Prostate gland (tissue), 2 donors: ENCODE results near the gene EGLN2. TPM values are rescaled to one million over a fixed set of nuclear protein-coding genes. Genes with fewer than 3 reads are reported as not detected.

Source experiments
- DNase-seq: peaks from one replicate; pipeline ENCODE4 v3.0.0-alpha.2; 2019; ENCODE audit warnings: low spot score
- H3K27ac ChIP-seq, 2 donors: fragments of 200-600 bp; sonication (generic); 2 replicates each; pipeline ENCODE4 v1.5.1; 2017 to 2019
- H3K27me3 ChIP-seq: fragments of 200-600 bp; sonication (generic); replicated peaks from 2 replicates; pipeline ENCODE4 v1.5.1; 2019; ENCODE audit not compliant: insufficient read depth
- H3K36me3 ChIP-seq, 2 donors: fragments of 200-600 bp; sonication (generic); 1 replicate in 1 of 2; 2 replicates in 1 of 2; pipeline versions ENCODE4 v1.5.1 to v1.8.1; 2017 to 2019
- H3K4me1 ChIP-seq: fragments of 200-600 bp; sonication (generic); replicated peaks from 2 replicates; pipeline ENCODE4 v1.5.1; 2019
- H3K4me3 ChIP-seq, 2 donors: fragments of 200-600 bp; sonication (generic); 2 replicates each; pipeline ENCODE4 v1.5.1; 2017 to 2019
- H3K9me3 ChIP-seq: fragments of 200-600 bp; sonication (generic); 2 replicates; pipeline ENCODE4 v1.5.1; 2017
- CTCF ChIP-seq, 4 experiments: fragments of 200-600 bp in 2 of 4; fragments of 450-650 bp in 2 of 4; sonication (generic) in 2 of 4; IDR thresholded peaks; 1 replicate in 3 of 4; 2 replicates in 1 of 4; pipeline ENCODE4 v1.5.1; 2016 to 2019; ENCODE audit warnings: antibody characterized with exemption in 4 of 4, mild to moderate bottlenecking in 2 of 4, moderate library complexity in 2 of 4
- POLR2A ChIP-seq: fragments of 450-650 bp; IDR thresholded peaks from one replicate; pipeline ENCODE4 v1.6.1; 2016; ENCODE audit warnings: antibody characterized with exemption, mild to moderate bottlenecking
- POLR2AphosphoS5 ChIP-seq: sonication (generic); formaldehyde crosslinking; IDR thresholded peaks from one replicate; pipeline ENCODE4 v1.6.1; 2017; ENCODE audit warnings: antibody characterized with exemption
- WGBS: methylation state at CpG from one replicate; pipeline ENCODE4 v1.1.5; 2018; 5-methylcytosine and 5-hydroxymethylcytosine counted together
- intact Hi-C: fragments of 100-400 bp; cut with DNase I; formaldehyde crosslinking; loops from one replicate; pipeline ENCODE4 v1.14.2; 2022
- total RNA-seq, 2 donors: library from RNA; depleted of rRNA; stranded (reverse); fragments of >200 nt; gene quantifications; one replicate each; pipeline ENCODE4 v1.1.0, GENCODE V29; 2016

Gene EGLN2
- total RNA-seq, 2 donors from 2014 or later, result 62.6 to 213 TPM

DNA sequence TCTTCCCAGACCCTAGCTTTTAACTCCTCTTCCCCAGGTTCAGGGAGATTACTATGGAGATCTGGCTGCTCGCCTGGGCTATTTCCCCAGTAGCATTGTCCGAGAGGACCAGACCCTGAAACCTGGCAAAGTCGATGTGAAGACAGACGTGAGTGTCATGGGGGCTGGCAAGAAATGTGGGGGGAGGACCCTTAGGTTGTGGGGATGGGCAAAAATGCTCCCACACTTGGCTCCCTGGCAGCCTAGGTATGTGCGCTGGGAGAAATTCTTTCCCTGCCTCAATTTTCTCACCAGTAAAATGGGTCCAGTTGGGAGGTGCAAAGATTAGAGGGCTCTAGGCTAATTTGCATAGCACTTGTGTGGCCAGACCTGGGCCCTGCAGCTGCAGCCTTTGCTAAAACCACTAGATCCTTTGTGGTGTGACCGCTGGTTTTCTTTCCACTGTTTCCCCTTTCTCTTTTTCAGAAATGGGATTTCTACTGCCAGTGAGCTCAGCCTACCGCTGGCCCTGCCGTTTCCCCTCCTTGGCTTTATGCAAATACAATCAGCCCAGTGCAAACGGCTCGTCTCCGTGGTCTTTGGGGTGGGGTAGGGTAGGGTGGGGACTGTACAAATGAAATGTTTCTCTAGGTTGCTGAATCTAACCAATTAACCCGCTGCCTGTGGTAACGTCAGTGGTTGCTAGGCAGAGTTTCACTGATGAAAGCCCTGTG is 21.9 kb upstream of the EGLN2 start:
- H3K27ac ChIP-seq, result peak overlapping the region; percentile 96 to 98
- TF ChIP-seq POLR2AphosphoS5 (peak; percentile 34), POLR2A (no peak)
- no peaks in the 10 kb centered on the region for H3K9me3 ChIP-seq
- peak overlapping the region; percentile 74 to 79 for H3K4me3 ChIP-seq
- intact Hi-C loops, result no loop called here
- DNase-seq, result peak; percentile 90
- H3K4me1 ChIP-seq, result no peaks in the 10 kb centered on the region
- no peaks in the 10 kb centered on the region for H3K36me3 ChIP-seq
- H3K27me3 ChIP-seq, result no peaks in the 10 kb centered on the region
- 8% methylated on average over 13 of the region's 13 CpGs for WGBS

DNA sequence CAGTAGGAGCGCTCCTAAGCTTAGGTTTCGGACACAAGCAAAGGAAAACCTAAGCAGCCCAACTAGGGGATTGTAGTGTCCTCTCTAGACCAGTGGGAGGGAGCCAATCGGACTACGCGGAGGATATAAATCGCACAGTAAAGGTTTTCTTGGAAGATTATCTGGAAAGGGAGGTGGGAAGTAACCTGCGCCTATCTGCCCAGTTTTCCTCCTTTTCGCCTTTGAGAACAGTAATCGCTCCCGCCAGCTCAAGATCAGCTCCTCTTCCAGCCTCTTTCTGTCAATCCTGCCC is 21.4 kb upstream of the EGLN2 start:
- no peak for TF ChIP-seq POLR2AphosphoS5
- no peak for TF ChIP-seq POLR2A
- TF ChIP-seq CTCF (IDR thresholded peaks at IDR 0.05), result no peak
- H3K4me1 ChIP-seq, result no peaks in the 10 kb centered on the region
- H3K27me3 ChIP-seq, result no peaks in the 10 kb centered on the region
- peak overlapping the region; percentile 74 to 79 for H3K4me3 ChIP-seq
- H3K27ac ChIP-seq, result peak overlapping the region; percentile 96 to 98
- no peaks in the 10 kb centered on the region for H3K36me3 ChIP-seq
- no peaks in the 10 kb centered on the region for H3K9me3 ChIP-seq
- intact Hi-C loops, result no loop called here
- 1% methylated on average over 10 of the region's 10 CpGs for WGBS
- no peak for DNase-seq

DNA sequence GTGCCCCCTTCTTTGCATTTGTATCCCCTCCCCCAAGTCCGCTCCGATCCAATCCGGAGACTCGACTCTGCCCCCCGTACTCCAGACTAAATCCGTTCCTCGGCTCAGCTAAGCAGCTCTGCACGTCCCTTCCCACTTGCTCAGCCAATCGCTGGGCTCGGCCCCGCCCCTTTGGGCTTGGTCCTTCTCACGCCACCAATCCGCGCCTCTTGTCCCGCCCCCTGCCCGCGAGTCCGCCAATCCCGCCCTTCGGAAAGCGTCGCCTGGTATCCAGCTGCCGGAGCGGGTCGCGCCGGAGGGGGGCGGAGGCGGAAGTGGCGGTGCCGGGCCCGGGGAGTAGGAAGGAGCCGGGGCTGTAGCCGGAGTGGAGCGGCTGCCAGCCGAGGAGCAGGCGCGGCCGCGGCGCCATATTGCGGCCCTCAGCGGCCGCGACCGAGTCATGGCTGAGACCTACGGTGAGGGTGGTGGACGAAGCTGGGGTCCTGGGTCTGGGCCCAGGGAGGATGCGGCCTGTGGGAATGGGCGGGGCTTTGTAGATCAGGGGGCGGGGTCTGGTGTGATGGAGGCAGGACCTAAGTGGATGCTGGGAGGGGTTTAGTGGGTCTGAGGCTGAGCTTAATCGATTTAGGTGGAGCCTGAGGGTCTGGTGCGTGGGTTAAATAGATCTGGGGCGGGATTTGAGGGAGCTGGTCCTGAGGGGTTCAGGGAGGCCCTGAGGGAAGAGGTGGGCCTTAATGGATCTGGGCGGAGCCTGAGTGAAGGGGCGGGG is 20.9 kb upstream of the EGLN2 start, which contains the start of gene RAB4B:
RAB4B (plus strand) TSS at position 311 of the 769 bp plus-strand sequence; CDS start at position 440, 129 bp downstream.
- WGBS, result under 1% methylated on average over 55 of the region's 56 CpGs

DNA sequence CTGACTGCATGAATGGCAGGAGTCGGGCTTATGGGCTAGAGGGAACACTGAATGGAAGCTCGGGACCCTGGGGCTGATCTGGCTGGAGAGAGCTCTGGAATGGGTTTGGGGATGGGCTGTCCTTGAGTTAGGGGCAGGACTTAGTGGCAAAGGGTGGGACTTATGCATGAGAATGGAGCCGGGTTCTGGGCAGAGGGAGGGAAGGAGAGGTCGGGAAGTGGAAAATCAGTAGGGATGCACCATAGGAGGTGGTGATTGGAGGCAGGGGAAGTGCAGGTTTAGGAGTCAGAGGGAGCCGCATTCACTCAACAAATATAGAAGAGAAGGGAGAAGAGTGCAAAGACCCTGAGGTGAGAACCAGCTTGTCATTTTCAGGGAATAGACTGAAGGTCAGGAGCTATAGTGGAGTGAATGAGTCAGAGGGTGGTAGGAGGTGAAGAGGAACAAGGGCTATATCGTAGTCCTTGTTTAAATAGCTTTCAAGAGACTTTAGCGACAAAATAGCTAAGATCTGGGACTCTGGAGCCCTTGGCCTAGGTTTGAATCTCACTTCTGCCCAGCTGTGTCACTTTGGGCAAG is 20.2 kb upstream of the EGLN2 start:
- intact Hi-C loops, result no loop called here
- 10% methylated on average over 7 of the region's 7 CpGs for WGBS
- Histone ChIP-seq H3K36me3 (no peaks in the 10 kb centered on the region), H3K27me3 (no peaks in the 10 kb centered on the region), H3K4me1 (no peaks in the 10 kb centered on the region), H3K9me3 (no peaks in the 10 kb centered on the region), H3K4me3 (peak overlapping the region; percentile 74 to 79), H3K27ac (peak overlapping the region; percentile 96 to 98)
- TF ChIP-seq POLR2A (no peak), CTCF (IDR thresholded peaks at IDR 0.05) (no peak), POLR2AphosphoS5 (no peak)
- DNase-seq, result no peak

More for the DNA sequence above, 20.9 kb upstream of the EGLN2 start, which contains the start of gene RAB4B:
- Histone ChIP-seq H3K27me3 (no peaks in the 10 kb centered on the region), H3K9me3 (no peaks in the 10 kb centered on the region), H3K36me3 (no peaks in the 10 kb centered on the region), H3K27ac (peak within 1 kb of the TSS; percentile 96 to 98), H3K4me3 (peak within 1 kb of the TSS; percentile 74 to 79), H3K4me1 (no peaks in the 10 kb centered on the region)
- TF ChIP-seq POLR2A (peak; percentile 86), POLR2AphosphoS5 (peak; percentile 89), CTCF (IDR thresholded peaks at IDR 0.05) (peak in 3 of 4 experiments; percentile 11 to 59 (median 36))
- intact Hi-C loops, result no loop called here
- DNase-seq, result peak; percentile 100

GRCh38 chr19:40780582-40780981 is 18.4 kb upstream of the EGLN2 start:
- H3K9me3 ChIP-seq, result no peaks in the 10 kb centered on the region
- no peaks in the 10 kb centered on the region for H3K36me3 ChIP-seq
- no peaks in the 10 kb centered on the region for H3K4me1 ChIP-seq
- WGBS, result 97% methylated on average over 5 of the region's 5 CpGs
- no peak overlapping the region for H3K4me3 ChIP-seq
- intact Hi-C loops, result no loop called here
- no peaks in the 10 kb centered on the region for H3K27me3 ChIP-seq
- no peak for DNase-seq
- H3K27ac ChIP-seq, result no peak overlapping the region
- TF ChIP-seq POLR2AphosphoS5 (no peak), POLR2A (no peak), CTCF (IDR thresholded peaks at IDR 0.05) (no peak)
